ENCODE measurements around the gene JCAD.

The JCAD gene

DNA sequence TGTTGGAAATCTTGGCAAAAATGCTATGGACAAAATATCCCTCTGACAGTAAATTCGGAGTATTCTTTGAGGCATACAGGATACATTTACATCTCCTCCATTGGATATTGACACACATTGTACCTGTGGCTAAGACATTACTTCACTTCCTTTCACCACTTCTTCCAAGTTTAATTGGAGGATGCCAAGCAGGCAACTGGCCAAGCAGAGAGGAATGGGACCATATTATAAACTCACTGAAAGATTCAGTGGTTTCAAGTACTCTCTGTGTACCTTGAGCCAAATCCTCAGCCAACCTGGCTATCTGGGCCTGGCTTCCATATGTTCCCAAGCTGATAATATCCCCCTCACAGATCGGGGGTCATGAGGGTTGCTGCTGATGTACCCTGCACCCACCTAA lies 14.7 kb upstream of the JCAD start:
- no peak for DNase-seq (ENCODE audit: low spot score)

DNA sequence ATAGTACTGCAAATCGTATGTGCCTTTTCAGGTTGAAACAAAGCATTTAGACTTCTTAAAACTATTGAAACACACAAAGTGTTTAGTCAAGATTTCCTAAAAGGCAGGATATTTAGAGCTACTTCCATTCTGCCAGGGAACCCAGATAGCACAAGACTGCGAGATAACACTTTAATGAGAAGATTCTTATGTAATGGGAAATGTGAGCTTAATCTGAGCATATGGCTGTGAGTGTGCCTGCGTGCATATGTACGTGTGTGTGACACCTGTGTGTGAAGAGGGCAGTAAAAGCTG lies 14.3 kb upstream of the JCAD start:
- no peak for DNase-seq (ENCODE audit: low spot score)

DNA sequence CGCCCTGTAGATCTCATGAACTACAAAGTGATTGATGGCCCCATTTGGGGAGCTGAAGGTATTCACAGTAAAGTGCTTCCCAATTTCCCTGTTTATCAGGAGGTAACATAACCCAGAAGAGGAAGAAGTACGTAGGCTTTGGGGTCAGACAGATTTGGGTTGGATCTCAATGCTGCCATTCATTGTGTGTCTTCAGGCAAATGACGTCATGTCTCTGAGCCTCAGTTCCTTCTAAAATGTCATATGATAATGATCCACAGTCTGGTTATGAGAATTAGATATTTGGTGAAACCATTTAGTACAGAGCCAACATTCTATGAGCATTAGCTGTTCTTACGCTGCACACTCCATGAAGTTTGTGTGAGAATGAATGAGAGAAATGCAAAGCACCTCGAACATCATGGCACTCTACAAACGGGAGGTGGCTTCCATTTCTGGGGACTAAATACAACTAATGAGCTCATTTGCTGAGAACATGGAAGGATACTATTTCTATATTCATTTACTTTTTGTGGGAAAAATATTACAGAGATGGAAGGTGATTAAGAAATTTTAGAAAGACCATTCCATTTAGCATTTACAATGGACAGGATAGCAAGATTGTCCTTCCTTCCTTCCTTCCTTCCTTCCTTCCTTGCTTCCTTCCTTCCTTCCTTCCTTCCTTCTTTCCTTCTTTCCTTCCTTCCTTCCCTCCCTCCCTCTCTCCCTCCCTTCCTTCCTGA lies 13.8 kb upstream of the JCAD start:
- DNase-seq (ENCODE audit: low spot score), result no peak

DNA sequence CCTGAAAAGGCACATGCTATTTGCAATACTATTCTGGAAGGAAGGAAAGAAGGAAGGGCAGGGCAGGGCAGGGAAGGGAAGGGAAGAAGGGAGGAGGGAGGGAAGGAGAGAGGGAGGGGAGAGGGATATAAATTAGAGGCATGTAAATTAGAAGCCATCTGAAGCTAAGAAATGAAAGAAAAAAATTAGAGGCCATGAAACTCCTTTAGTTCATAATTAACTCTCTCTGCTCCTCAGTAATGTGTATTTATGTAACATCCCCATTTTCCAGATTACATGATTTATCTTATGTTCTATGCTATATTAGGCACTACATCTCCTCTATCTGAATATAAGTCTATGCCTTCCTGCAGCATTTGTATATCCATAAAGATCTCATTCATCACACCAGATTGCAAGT lies 12.7 kb upstream of the JCAD start:
- DNase-seq (ENCODE audit: low spot score), result no peak

DNA sequence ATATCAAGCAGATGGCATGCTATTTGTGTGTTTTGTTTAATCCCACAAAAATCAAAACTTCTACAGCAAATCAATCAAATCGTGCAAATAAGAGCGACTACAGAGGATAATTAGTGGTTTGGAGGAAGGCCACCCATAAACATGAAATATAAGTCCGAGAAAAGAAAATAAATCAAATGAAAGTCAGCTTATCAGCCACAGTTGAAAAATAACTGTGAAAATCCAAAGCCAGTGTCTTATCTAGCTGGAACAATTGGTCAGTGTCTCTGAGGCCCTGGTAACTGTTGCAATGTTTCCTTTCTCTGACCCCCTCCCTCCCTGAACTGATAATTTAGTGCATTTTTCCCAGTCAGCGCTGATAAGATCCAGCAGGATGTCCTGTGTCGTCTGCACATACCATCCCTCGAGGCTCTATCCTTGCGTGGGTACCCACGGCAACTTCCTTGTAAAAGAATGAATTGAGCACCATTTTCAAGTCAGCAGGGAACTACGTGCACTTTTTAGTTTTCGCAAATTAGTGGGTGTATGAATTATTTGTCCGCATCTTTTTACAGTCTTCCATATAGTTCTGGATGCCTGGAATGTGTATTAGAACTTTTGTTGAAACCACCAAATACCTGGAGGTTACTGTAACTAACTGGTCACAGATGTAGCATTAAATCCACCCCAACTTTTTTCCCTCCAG lies 10.8 kb upstream of the JCAD start:
- peak; percentile 40 for DNase-seq (ENCODE audit: low spot score)

DNA sequence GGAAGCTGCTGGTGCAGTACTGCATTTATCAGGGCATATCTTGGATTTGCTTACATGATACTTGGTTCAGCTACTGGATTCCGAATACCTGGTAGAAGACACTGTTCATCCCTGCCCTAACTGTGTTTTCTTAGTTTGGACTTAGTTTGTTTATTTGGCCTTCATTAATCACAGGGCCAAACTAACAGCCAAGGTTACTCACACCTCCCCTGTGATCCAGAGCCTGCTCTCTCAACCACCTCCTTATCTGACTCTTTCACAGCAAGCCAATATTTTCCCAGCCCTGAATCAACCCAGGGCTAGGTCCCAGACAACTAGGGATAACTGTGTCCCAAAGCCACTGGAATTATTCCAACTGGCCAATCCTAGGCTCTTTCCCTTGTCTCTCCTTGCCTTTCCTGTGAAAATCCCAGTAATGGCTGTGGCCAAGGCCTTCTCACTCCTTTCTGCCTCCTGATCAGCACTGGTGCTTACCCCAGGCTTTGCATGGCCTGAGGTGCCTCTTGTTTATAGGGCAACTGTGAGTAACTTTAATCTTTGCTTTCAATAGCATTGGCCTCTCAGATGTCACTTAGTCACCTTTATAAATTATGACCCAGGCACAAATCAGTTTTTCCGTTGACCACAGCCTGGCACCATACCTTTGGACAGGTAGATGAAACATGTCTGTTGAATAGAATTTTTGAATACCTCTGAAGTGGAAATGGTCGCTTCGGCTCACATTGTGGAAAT lies 9.3 kb upstream of the JCAD start:
- no peak for DNase-seq (ENCODE audit: low spot score)

DNA sequence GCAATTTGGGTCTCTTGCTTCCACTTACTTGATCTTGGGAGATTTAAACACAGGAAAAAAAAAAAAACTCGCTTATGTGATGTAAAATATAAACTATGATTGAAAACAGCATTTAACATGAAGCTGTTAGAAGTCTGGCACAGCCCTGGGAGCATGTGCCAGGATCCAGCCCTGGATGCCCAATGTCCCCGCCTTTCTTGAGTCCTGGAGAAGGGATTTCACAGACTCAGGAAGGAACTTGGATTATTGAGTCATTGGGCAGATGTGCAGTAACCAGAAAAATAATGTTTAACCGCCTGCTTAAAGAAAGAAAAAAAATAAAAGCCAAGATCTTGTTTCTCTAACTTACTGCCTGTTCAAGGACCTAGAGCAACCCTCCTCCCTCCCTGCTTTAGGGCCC lies 3.7 kb upstream of the JCAD start:
- DNase-seq (ENCODE audit: low spot score), result peak; percentile 82

DNA sequence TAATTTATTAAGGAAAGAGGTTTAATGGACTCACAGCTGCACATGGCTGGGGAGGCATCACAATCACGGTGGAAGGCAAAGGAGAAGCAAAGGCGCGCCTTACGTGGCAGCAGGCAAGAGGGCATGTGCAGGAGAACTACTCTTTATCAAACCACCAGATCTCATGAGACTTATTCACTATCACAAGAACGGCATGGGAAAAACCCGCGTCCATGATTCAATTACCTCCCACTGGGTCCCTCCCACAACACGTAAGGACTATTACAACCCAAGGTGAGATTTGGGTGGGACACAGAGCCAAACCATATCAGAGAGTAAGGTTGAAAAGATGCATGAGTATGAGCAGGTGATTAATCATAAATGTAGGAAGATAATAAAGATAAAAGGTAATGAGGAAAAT lies 3.2 kb upstream of the JCAD start:
- no peak for DNase-seq (ENCODE audit: low spot score)

DNA sequence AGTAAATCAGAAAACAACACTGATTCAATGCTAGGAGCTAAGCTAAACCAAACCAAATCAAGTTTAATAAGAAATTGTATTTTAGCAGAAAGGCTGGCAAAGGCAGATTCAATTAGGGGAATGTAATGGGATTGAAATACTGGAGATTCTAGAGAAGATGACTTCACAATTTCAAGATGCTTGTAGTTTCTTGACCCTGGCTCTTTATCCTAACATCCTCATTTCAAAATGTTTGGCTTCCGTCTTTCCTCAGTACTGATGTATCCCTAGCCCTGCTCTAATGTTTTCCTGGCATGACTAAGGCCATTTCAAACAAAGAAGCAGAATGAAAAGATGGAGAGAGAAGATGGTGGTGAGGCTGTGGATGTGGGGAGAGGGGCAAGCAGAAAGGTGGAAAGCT lies 2.7 kb upstream of the JCAD start:
- peak; percentile 78 for DNase-seq (ENCODE audit: low spot score)

DNA sequence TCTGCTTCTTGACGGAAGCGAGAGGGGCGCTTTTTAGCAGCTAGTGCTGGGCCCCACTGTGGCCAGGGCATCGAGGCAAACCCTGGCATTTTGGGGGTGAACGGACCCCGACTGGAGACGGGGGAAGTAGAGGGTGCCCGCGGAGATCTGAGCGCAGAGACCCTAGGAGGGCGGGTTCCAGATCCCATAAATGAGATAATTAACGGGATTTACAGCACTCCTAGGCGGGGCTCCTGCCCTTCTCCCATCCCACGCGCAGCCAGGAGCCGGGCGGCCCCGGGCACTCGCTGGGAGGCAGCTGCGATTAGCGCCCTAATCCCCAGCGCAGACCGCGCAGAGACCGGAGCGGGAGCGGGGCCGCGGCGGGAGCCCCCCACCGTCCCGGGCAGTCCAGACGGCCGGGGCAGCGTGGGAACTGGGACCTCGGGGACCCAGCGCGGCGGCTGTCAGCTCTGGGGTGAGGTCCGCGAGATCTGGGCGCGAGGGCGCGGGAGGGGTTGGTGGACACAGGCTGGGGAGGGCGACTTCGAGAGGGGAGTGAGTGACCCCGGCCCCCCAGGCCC lies 735 bp downstream of the JCAD start:
- DNase-seq (ENCODE audit: low spot score), result peak; percentile 17

DNA sequence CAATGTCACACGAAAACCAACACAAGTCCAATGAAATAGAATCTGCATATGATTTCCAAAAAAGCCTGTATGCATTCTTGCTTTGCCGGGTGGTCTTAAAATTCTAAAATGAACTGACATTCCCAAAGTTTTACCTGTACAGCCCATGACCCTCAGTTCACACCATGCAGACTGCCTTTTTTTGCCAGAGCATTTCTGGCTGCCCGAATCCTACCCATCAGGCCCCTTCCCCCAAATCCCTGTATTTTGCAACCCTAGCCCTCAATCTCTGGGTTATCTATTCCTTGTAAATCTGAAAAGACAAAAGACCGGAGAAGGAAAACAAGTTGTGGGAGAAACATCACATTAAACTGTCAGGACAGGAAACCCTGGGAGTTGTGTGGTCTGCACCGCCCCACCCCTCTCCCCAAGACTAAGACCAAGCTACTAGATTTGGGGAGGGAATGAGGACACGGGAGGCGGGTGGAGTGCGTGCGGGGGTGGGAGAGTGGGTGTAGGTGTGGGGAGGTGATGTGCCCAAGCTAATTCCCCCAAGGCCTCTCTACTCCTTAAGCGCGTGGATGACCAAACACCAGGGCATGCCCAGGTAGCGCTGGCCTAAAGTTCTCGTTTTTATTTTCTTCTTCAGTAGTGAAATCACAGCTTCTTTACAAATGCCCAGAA lies 1.4 kb downstream of the JCAD start:
- no peak for DNase-seq (ENCODE audit: low spot score)

DNA sequence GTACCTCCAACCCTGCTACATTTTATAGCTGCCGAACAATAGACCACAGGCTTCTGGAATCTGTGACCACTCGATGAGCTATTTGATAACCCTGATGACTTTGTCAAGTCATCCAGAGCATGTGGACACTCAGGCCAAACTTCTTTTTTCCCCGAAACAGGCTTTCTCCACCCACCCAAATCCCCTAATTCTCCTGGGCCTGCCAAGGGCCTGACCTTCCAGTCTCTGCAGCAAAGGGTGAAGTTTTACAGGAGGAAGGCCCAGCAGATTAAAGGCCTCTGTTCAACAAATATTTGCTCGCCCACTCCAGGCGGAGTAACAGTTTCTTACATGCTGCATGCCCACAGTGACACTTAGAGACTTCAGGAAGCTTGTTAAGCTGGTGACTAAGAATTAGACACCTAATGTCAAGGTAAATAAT lies 2.0 kb downstream of the JCAD start:
- DNase-seq (ENCODE audit: low spot score), result peak; percentile 21

DNA sequence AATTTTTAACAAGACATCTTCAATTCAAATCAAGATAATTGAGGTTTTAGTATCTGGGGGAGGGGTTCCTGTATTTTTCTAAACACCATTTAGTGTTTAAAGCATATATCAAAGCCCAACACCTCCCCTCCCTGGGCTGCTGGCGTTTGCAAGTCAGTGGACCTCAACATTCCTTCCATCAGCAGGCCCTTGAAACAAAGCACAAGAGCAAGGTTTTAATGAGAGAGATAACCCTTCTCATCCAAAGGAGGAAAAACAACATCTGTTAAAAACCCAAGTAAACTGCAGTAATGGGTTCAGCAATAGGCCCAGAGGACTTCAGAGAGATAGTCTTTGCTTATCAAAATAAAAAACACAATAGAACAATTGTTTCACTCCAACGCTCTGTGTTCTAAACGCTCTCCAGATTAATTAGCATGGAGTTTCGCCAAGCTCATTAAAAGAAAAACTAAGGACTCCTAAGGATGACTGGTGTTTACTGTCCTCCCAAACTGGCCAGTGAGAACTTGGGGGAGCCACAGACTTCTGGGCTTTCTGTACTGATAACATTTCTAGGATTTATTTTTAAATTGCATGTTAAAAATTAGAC lies 2.5 kb downstream of the JCAD start:
- DNase-seq (ENCODE audit: low spot score), result no peak

DNA sequence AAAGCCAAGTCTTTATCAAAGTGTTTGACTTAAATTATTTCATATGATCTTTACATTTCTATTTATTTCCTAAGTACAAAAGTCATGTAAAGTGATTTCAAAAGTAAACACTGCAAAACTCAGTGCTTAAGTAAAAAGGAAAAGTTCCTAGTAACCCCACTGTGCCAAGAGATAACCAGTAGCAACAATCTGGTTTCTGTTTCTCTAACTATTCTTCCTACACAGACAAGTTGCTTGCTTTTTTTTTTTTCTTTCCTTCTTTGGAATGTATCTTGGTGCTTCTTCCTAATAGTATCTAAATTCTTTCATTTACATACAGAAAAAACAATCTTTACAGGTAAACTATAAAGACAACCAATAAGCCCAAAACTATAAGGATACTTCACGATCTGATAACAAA lies 3.1 kb downstream of the JCAD start:
- no peak for DNase-seq (ENCODE audit: low spot score)

DNA sequence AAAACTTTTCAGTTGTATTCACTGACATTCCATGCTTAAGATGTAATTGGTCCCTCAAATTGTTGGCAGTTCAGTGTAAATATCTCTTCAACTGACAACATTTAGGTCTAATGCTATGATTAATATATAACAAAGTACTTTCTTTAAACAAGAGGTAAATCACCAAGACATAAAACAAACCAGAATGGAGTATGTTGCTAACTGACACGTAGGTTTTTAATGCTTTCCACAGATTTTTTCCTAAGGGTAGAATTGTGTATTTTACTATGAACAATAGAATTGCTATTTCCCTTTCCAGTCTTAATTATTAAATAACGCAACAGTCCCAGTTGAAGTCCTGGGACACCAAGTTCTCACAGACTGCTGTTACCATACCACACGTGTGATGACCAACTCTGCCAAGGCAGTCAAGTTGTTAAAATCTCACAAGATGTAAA lies 4.1 kb downstream of the JCAD start:
- peak; percentile 31 for DNase-seq (ENCODE audit: low spot score)

DNA sequence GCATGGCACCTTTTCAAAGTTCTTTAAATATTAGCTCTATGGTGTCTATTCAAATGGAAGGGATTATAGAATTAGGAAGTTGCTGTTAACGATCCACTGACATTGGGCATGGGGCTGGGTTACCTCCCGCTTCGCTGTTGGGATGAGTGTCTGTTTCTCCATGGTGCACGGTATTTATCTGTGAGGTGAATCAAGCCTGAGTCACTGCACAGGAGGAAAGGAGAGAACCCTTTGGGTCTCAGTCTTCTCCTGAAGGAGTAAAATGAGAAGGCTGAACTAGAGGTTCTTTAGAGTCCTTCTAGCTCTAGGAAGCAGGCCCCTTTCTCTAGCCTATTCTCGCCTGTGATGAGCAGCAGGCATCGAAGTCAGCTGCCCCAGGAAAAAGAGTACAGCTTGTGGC lies 7.3 kb downstream of the JCAD start:
- no peak for DNase-seq (ENCODE audit: low spot score)

DNA sequence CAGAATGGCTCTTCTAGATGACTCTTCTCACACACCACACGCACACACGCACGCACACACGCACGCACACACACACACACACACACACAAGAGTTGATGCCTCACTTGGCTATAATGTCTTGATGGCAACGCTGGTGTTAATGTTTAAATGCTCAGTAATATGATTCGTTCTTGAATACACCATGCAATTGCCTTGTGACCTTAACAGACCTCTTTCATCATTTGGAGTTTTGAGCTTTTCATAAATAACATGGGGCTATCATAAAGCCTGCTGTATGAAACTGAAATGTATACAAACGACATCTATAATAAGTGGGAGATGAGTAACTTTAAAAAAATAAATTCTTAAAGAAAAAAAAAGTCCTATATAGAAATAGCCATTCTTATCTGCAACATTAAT lies 8.2 kb downstream of the JCAD start:
- DNase-seq (ENCODE audit: low spot score), result no peak

DNA sequence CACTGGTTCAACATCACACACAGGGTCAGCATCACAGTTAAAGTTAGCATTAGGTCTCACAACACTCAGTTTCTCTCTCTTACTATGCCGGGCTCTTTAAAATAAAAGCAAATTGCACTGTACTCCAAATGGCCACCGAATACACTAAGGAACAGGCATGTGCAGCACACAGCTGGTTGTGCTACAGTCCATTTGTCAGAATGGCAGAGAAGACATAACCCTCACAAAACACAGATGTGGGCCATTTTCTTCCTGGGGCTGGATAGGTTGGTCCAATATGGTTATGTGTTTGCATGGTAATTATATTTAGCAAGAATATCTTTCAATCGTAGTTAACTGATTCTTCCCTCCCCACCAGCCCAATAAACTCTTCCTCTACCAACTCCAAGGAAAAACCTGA lies 9.0 kb downstream of the JCAD start:
- no peak for DNase-seq (ENCODE audit: low spot score)

DNA sequence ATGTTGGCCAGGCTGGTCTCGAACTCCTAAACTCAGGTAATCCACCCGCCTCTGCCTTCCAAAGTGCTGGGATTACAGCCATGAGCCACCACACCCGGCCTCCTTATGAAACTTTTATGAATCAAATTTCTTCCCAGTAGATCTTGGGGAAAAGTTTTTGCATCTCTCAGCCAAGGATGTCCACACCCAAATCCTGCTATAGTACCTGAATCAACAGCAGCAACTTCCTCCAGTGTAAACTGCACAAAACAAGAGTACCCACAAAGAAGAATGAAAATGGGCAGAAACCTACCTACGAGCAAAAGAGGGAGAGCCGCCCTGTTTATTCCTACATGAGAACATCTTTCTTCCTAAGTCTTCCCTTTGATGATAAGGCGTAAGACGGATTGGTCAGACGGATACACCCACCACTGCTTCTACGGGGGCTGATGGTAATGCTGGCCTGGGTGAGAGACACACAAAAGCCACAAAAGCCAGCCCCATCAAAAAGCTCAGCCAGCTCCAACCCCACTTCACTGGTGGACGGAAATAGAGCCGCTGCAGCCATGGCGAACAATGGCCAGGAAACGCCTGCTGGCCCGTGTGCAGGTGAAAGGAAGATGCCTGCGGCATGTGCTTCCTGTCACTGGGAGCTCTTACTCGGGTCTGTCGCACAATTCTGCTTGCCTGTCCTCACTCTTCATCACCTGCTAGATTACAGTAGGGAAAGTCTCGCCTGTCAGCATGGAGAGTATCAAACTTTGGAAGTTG lies 10.4 kb downstream of the JCAD start:
- no peak for DNase-seq (ENCODE audit: low spot score)

DNA sequence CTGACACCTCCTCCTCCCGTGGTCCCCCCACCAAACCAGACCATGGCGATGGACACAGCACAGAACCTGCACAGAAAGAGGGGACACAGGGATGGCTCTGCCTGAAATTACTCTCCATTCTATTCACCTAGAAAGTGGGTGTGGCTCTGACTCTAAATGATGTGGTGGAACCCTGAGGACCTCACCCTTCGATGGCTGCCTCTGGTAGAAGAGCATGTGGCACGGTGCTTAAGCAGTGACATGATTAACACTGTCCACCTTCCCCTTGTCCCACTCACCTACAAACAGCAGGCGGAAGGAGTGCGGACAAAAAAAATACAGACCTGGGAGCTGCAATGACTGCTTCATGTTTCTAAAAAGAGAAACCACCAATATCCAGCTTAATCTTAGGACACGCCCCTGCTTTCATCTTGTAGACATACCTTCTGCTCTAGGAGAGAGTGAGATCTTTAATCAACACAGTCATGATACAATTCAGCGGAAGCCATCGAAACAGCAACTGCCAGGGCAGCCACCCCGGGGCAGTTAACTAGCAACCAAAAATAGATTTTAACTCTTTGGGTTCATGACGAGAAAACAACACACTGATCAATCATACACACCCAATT lies 11.4 kb downstream of the JCAD start:
- DNase-seq (ENCODE audit: low spot score), result no peak

DNA sequence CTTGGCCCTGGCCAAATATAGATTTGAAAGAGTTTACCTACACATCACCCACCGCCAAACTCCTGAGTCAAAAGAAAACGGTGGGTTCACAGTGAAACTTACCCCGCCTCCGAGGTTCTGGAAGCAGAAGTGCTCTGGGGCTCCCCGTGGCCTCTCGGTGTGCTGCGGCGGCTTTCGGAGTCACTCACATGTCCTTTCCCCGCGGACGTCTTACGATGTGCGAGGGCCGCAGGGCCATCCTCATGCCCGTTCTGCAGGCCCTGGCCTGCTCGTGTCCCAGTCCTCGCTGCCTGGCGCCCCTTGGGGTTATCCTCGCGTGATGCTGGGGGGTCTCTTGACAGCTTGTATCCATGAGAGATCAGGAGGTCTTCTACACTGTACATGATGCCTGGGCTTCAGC lies 12.0 kb downstream of the JCAD start:
- no peak for DNase-seq (ENCODE audit: low spot score)

Data from AG08395 (cell line).